ENCODE results near the gene MRPS31.

- no peak for TF ChIP-seq EZH2 (IDR thresholded peaks at IDR 0.05; ENCODE audit: borderline replicate concordance, insufficient read depth, low read depth, low read length, poor library complexity, severe bottlenecking)
- TF ChIP-seq CTCF (IDR thresholded peaks at IDR 0.05), result no peak
Observed at GRCh38 chr13:40787062-40787461, 16.1 kb upstream of the MRPS31 start.

All from B cell (primary cell).